Common myeloid progenitor, CD34-positive (primary cell): ENCODE measurements around the gene C2CD3.

ENCODE experiments used
- CTCF ChIA-PET: fragments of 350-600 bp; sonication (Branson Sonifier 250); formaldehyde crosslinking; loops from one replicate; lab custom pipeline; 2021; ENCODE audit warnings: antibody characterized with exemption; lab: Charles Lee
- POLR2A ChIA-PET: fragments of 350-600 bp; sonication (Branson Sonifier 250); formaldehyde crosslinking; loops from one replicate; lab custom pipeline; 2021; ENCODE audit warnings: antibody characterized with exemption; lab: Charles Lee
- DNase-seq, 3 donors: peaks; one replicate each; pipeline versions ENCODE4 v3.0.0 to v3.0.0-alpha.2; 2013
- H3K27ac ChIP-seq, 2 experiments: 1 replicate in 1 of 2; 2 replicates in 1 of 2; pipeline ENCODE4 v1.7.0; 2013; ENCODE audit warnings: inconsistent platforms in 2 of 2, low read length in 2 of 2, mild to moderate bottlenecking in 2 of 2, low read depth in 1 of 2, moderate library complexity in 1 of 2; ENCODE audit not compliant: severe bottlenecking in 2 of 2, insufficient read depth in 1 of 2, poor library complexity in 1 of 2
- H3K27me3 ChIP-seq, 5 experiments: replicated peaks in 2 of 5; 1 replicate in 3 of 5; 2 replicates in 2 of 5; pipeline versions ENCODE4 v1.6.1 to v1.7.0; 2013; ENCODE audit warnings: low read length in 4 of 5, mild to moderate bottlenecking in 2 of 5, moderate library complexity in 2 of 5, inconsistent platforms in 1 of 5; ENCODE audit not compliant: insufficient read depth in 5 of 5, control insufficient read depth in 4 of 5
- H3K36me3 ChIP-seq, 4 experiments: 1 replicate in 2 of 4; 2 replicates in 2 of 4; pipeline versions ENCODE4 v1.6.1 to v1.7.0; 2013; ENCODE audit warnings: low read length in 3 of 4, control low read depth in 1 of 4, mild to moderate bottlenecking in 1 of 4; ENCODE audit not compliant: control insufficient read depth in 4 of 4, insufficient read depth in 4 of 4
- H3K4me1 ChIP-seq, 4 experiments: 1 replicate in 3 of 4; 2 replicates in 1 of 4; pipeline versions ENCODE4 v1.6.1 to v1.7.1; 2013; ENCODE audit warnings: low read length in 3 of 4, mild to moderate bottlenecking in 3 of 4, control low read depth in 1 of 4, inconsistent platforms in 1 of 4, moderate library complexity in 1 of 4; ENCODE audit not compliant: control insufficient read depth in 4 of 4, insufficient read depth in 4 of 4; ENCODE audit errors: control extremely low read depth in 1 of 4
- H3K4me3 ChIP-seq, 7 experiments: 1 replicate in 4 of 7; 2 replicates in 3 of 7; pipeline versions ENCODE4 v1.5.1 to v1.7.0; 2013; ENCODE audit warnings: mild to moderate bottlenecking in 7 of 7, low read length in 6 of 7, moderate library complexity in 6 of 7, inconsistent platforms in 2 of 7, low read depth in 2 of 7, control low read depth in 1 of 7; ENCODE audit not compliant: insufficient read depth in 4 of 7, control insufficient read depth in 1 of 7; ENCODE audit errors: extremely low read depth in 1 of 7
- H3K9me3 ChIP-seq, 5 experiments: 1 replicate in 4 of 5; 2 replicates in 1 of 5; pipeline versions ENCODE4 v1.6.1 to v1.7.1; 2013; ENCODE audit warnings: low read length in 4 of 5, mild to moderate bottlenecking in 2 of 5, inconsistent platforms in 1 of 5, low read depth in 1 of 5, moderate library complexity in 1 of 5; ENCODE audit not compliant: control insufficient read depth in 4 of 5, insufficient read depth in 2 of 5; ENCODE audit errors: control extremely low read depth in 1 of 5
- WGBS: methylation state at CpG from one replicate; pipeline ENCODE4 v1.1.5; 2013; ENCODE audit not compliant: insufficient coverage; 5-methylcytosine and 5-hydroxymethylcytosine counted together

Gene C2CD3

GRCh38 chr11:74006743-74007304 is 164.0 kb downstream of the C2CD3 start:
- WGBS, result 94% methylated on average over 5 of the region's 7 CpGs
- POLR2A ChIA-PET, result no interaction called here
- no peaks in the 10 kb centered on the region for H3K27me3 ChIP-seq
- H3K27ac ChIP-seq, result no peak overlapping the region
- peaks cover 0 to 21% (median 12%) of the 10 kb centered on the region in 4 experiments for H3K36me3 ChIP-seq
- H3K9me3 ChIP-seq, result no peaks in the 10 kb centered on the region
- no peak overlapping the region for H3K4me3 ChIP-seq
- DNase-seq, result no peak
- H3K4me1 ChIP-seq, result peaks cover 0 to 50% (median 40%) of the 10 kb centered on the region in 4 experiments
- CTCF ChIA-PET, result interaction anchor here (1.8 kb wide), 1 partner anchor 27 kb away, joined by 4 read pairs; no protein-coding TSS in a partner anchor

- Histone ChIP-seq H3K27ac (no peak overlapping the region), H3K4me1 (peaks cover 0 to 41% (median 31%) of the 10 kb centered on the region in 4 experiments), H3K36me3 (peaks cover 0 to 20% (median 14%) of the 10 kb centered on the region in 4 experiments), H3K27me3 (no peaks in the 10 kb centered on the region), H3K9me3 (no peaks in the 10 kb centered on the region), H3K4me3 (no peak overlapping the region)
- 96% methylated on average over 25 of the region's 29 CpGs for WGBS
- DNase-seq, result no peak
- ChIA-PET CTCF (interaction anchor here (0.7 to 1.5 kb wide), 6 partner anchors 7 to 38 kb away, joined by 3 to 4 read pairs (median 3); no protein-coding TSS in a partner anchor), POLR2A (no interaction called here)
These were observed 164.9 kb downstream of the C2CD3 start for GRCh38 chr11:74005721-74006517.

- Histone ChIP-seq H3K4me3 (peak overlapping the region in 2 of 7 experiments; percentile 1 to 38), H3K9me3 (no peaks in the 10 kb centered on the region), H3K27ac (peak overlapping the region; percentile 9 to 37), H3K27me3 (no peaks in the 10 kb centered on the region), H3K4me1 (peaks cover 0 to 32% (median 22%) of the 10 kb centered on the region in 4 experiments), H3K36me3 (peaks cover 0 to 19% (median 15%) of the 10 kb centered on the region in 4 experiments)
- 60% methylated on average over 10 of the region's 11 CpGs for WGBS
- DNase-seq, result peak in 2 of 3 donors; percentile 57 to 80
- CTCF ChIA-PET, result interaction anchor here (0.7 to 1.9 kb wide), 7 partner anchors 8 to 37 kb away, joined by 3 to 5 read pairs (median 3); no protein-coding TSS in a partner anchor
- POLR2A ChIA-PET, result interaction anchor here (0.6 kb wide), 1 partner anchor 22 kb away, joined by 3 read pairs; the partner anchor contains the start of gene UCP2
These were observed 165.8 kb downstream of the C2CD3 start for GRCh38 chr11:74004759-74005615.

GRCh38 chr11:74004046-74004695 is 166.6 kb downstream of the C2CD3 start:
- H3K36me3 ChIP-seq, result peaks cover 0 to 19% (median 15%) of the 10 kb centered on the region in 4 experiments
- 80% methylated on average over 6 of the region's 6 CpGs for WGBS
- no peaks in the 10 kb centered on the region for H3K9me3 ChIP-seq
- POLR2A ChIA-PET, result no interaction called here
- peak overlapping the region in 1 of 7 experiments; percentile 38 for H3K4me3 ChIP-seq
- H3K27me3 ChIP-seq, result no peaks in the 10 kb centered on the region
- peak overlapping the region in 1 of 2 experiments; percentile 9 for H3K27ac ChIP-seq
- CTCF ChIA-PET, result interaction anchor here (1.1 to 1.9 kb wide), 3 partner anchors 9 to 20 kb away, joined by 3 to 5 read pairs (median 4); no protein-coding TSS in a partner anchor
- DNase-seq, result no peak
- H3K4me1 ChIP-seq, result peaks cover 0 to 30% (median 21%) of the 10 kb centered on the region in 4 experiments

- CTCF ChIA-PET, result interaction anchor here (1.1 to 2.5 kb wide), 4 partner anchors 11 to 37 kb away, joined by 4 to 7 read pairs (median 6); no protein-coding TSS in a partner anchor
- Histone ChIP-seq H3K4me1 (peaks cover 0 to 26% (median 21%) of the 10 kb centered on the region in 4 experiments), H3K4me3 (no peak overlapping the region), H3K27ac (no peak overlapping the region), H3K27me3 (no peaks in the 10 kb centered on the region), H3K9me3 (no peaks in the 10 kb centered on the region), H3K36me3 (peaks cover 0 to 19% (median 15%) of the 10 kb centered on the region in 4 experiments)
- POLR2A ChIA-PET, result interaction anchor here (0.7 kb wide), 1 partner anchor 131 kb away, joined by 3 read pairs; no protein-coding TSS in a partner anchor
- 100% methylated on average over 2 of the region's 4 CpGs for WGBS
- DNase-seq, result no peak
These were observed 168.0 kb downstream of the C2CD3 start for GRCh38 chr11:74002832-74003231.

GRCh38 chr11:74001822-74002286 is 168.9 kb downstream of the C2CD3 start:
- no peak overlapping the region for H3K27ac ChIP-seq
- no peaks in the 10 kb centered on the region for H3K27me3 ChIP-seq
- DNase-seq, result no peak
- ChIA-PET POLR2A (interaction anchor here (0.6 to 0.7 kb wide), 2 partner anchors 56 to 130 kb away, joined by 3 read pairs; no protein-coding TSS in a partner anchor), CTCF (interaction anchor here (1.1 to 2.5 kb wide), 4 partner anchors 10 to 36 kb away, joined by 3 to 7 read pairs (median 5); no protein-coding TSS in a partner anchor)
- H3K36me3 ChIP-seq, result peaks cover 0 to 19% (median 15%) of the 10 kb centered on the region in 4 experiments
- 92% methylated on average over 7 of the region's 7 CpGs for WGBS
- H3K4me3 ChIP-seq, result no peak overlapping the region
- peaks cover 0 to 26% (median 21%) of the 10 kb centered on the region in 4 experiments for H3K4me1 ChIP-seq
- H3K9me3 ChIP-seq, result no peaks in the 10 kb centered on the region
